K562 (cell line): ENCODE results near the gene ECD.

Source experiments
- GABPA ChIP-seq: fragments of 200-800 bp; sonication (Bioruptor generic); conservative IDR thresholded peaks from 2 replicates; pipeline ENCODE4 v1.6.1; 2016; ENCODE audit warnings: low read depth, missing genetic modification characterization, missing compliant biosample characterization
- KLF13 ChIP-seq: fragments of 450-650 bp; IDR thresholded peaks from 2 replicates; pipeline ENCODE4 v1.6.1; 2016; ENCODE audit warnings: missing genetic modification characterization, low read depth, mild to moderate bottlenecking, missing compliant biosample characterization, moderate library complexity, borderline replicate concordance
- NCOA1 ChIP-seq: fragments of 450-650 bp; IDR thresholded peaks from 2 replicates; pipeline ENCODE4 v1.6.1; 2016; ENCODE audit warnings: low read depth
- SMAD1 ChIP-seq: fragments of 150-350 bp; IDR thresholded peaks from 2 replicates; pipeline ENCODE4 v1.6.1; 2014; ENCODE audit warnings: low read length, low read depth; ENCODE audit not compliant: partially characterized antibody
- ZBTB17 ChIP-seq: fragments of 450-650 bp; formaldehyde crosslinking; IDR thresholded peaks from 2 replicates; pipeline ENCODE4 v1.4.0; 2020; ENCODE audit warnings: mild to moderate bottlenecking
- ZNF436 ChIP-seq: fragments of 250-450, 450-650 bp; sonication (Bioruptor Pico); formaldehyde crosslinking; IDR thresholded peaks from 2 replicates; pipeline ENCODE4 v1.7.0; 2020; ENCODE audit warnings: mild to moderate bottlenecking
- TF ChIP-seq, protein P1 (sequence below): sonication (generic); formaldehyde crosslinking; IDR thresholded peaks from 2 replicates; pipeline ENCODE4 v1.8.0; 2023; ENCODE audit warnings: mild to moderate bottlenecking, missing genetic modification reagents

DNA sequence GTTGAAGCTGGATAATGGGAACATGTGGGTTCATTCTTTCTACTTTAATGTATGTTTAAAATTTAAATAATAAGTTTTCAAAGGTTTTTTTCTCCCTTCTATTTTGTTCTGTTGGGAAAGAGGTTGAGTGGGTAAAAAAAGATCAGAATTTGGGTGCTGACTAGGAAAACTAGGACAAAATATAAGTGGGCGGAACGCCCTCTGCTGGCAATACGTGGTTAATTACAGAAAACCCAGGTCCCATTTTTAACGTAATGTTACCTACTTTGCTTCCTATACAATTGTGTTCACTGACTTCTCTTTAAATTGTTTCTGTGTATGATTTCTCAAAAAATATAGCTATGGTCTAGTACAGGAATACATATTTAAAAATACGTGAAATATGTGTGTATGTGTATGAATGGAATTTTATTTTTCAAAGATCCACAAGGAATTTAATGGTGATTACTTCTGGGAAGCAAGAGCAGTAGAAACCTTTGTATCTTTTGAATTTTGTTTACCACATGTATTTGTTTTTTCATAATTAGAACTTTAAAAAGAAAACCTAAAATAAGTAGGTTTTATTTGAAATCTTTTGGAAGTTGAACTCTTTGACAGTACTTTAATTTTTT, 8.7 kb downstream of the ECD start:
- TF ChIP-seq SMAD1 (no peak), KLF13 (tag) (no peak), ZBTB17 (CRISPR knock-in tag) (no peak), NCOA1 (no peak), ZNF436 (CRISPR knock-in tag) (no peak), GABPA (tag) (no peak)
- TF ChIP-seq, protein P1, sequence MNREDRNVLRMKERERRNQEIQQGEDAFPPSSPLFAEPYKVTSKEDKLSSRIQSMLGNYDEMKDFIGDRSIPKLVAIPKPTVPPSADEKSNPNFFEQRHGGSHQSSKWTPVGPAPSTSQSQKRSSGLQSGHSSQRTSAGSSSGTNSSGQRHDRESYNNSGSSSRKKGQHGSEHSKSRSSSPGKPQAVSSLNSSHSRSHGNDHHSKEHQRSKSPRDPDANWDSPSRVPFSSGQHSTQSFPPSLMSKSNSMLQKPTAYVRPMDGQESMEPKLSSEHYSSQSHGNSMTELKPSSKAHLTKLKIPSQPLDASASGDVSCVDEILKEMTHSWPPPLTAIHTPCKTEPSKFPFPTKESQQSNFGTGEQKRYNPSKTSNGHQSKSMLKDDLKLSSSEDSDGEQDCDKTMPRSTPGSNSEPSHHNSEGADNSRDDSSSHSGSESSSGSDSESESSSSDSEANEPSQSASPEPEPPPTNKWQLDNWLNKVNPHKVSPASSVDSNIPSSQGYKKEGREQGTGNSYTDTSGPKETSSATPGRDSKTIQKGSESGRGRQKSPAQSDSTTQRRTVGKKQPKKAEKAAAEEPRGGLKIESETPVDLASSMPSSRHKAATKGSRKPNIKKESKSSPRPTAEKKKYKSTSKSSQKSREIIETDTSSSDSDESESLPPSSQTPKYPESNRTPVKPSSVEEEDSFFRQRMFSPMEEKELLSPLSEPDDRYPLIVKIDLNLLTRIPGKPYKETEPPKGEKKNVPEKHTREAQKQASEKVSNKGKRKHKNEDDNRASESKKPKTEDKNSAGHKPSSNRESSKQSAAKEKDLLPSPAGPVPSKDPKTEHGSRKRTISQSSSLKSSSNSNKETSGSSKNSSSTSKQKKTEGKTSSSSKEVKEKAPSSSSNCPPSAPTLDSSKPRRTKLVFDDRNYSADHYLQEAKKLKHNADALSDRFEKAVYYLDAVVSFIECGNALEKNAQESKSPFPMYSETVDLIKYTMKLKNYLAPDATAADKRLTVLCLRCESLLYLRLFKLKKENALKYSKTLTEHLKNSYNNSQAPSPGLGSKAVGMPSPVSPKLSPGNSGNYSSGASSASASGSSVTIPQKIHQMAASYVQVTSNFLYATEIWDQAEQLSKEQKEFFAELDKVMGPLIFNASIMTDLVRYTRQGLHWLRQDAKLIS, result no peak
